ENCODE measurements around the gene ACSF2. TPM values are rescaled to one million over a fixed set of nuclear protein-coding genes. Genes with fewer than 3 reads are reported as not detected.

Gene ACSF2
- total RNA-seq, 1 experiment from 2014 or later = 12.2 TPM

- DNase-seq = no peak
- Histone ChIP-seq H4K20me1 (ENCODE audit: control insufficient read depth, insufficient read depth, insufficient read length) (no peaks in the 10 kb centered on the region), H3K9ac (ENCODE audit: extremely low read depth, insufficient read length, low read length) (no peak overlapping the region), H3K79me2 (ENCODE audit: insufficient read depth, low read length) (no peaks in the 10 kb centered on the region), H3K23ac (ENCODE audit: insufficient read length, low read depth, low read length) (no peak overlapping the region), H2BK5ac (ENCODE audit: insufficient read length, low read length) (no peak overlapping the region), H4K8ac (replicated peaks; ENCODE audit: insufficient read length, low read depth, low read length) (no peak overlapping the region), H3K4me1 (ENCODE audit: insufficient read depth, low read length) (no peaks in the 10 kb centered on the region), H3K23me2 (ENCODE audit: insufficient read length, low read depth, low read length, poor library complexity, severe bottlenecking) (no peaks in the 10 kb centered on the region), H4K5ac (ENCODE audit: insufficient read length, low read depth, low read length) (no peak overlapping the region), H2AK5ac (ENCODE audit: insufficient read length, low read length) (no peak overlapping the region), H3K79me1 (ENCODE audit: insufficient read depth, low read depth, low read length, poor library complexity, severe bottlenecking) (no peaks in the 10 kb centered on the region), H3K4ac (ENCODE audit: low read depth, low read length) (no peak overlapping the region), H2BK15ac (ENCODE audit: low read depth, low read length) (no peak overlapping the region), H2BK20ac (ENCODE audit: low read depth, low read length, poor library complexity, severe bottlenecking) (no peak overlapping the region), H3K14ac (ENCODE audit: insufficient read depth, low read length) (no peak overlapping the region), H3K27me3 (ENCODE audit: insufficient read depth, low read length) (no peaks in the 10 kb centered on the region), H4K91ac (ENCODE audit: insufficient read length, low read depth, low read length) (no peak overlapping the region), H3K56ac (ENCODE audit: insufficient read length, low read depth, low read length) (no peak overlapping the region), H3K27ac (ENCODE audit: insufficient read length, low read depth, low read length) (no peak overlapping the region), H3K4me2 (ENCODE audit: insufficient read depth, insufficient read length, low read length) (no peak overlapping the region), H2BK12ac (ENCODE audit: insufficient read length, low read depth, low read length) (no peak overlapping the region), H2AFZ (ENCODE audit: low read length) (no peak overlapping the region), H3K18ac (ENCODE audit: insufficient read length, low read depth, low read length) (no peak overlapping the region), H3K9me3 (ENCODE audit: control insufficient read depth, low read depth, low read length) (no peaks in the 10 kb centered on the region), H2BK120ac (ENCODE audit: low read depth, low read length, poor library complexity, severe bottlenecking) (no peak overlapping the region), H3T11ph (ENCODE audit: low read length) (no peak overlapping the region)
- TF ChIP-seq CTCF (conservative IDR thresholded peaks at IDR 0.05) = no peak
- H3K4me1 Mint-ChIP-seq = peaks cover 2 to 6% of the 10 kb centered on the region in 2 experiments; a peak in 3 of 4 replicates
- H3K27ac Mint-ChIP-seq = no peak overlapping the region
- no CpG with 5 or more reads among the region's 8 CpGs for WGBS (ENCODE audit: extremely low coverage, insufficient read length, low lambda C conversion rate)
- peaks cover 3% of the 10 kb centered on the region; the same call in 1 of the 2 replicates for H3K27me3 Mint-ChIP-seq (ENCODE audit: low read depth)
- H3K4me3 Mint-ChIP-seq = no peak overlapping the region
- no peaks in the 10 kb centered on the region for H3K36me3 Mint-ChIP-seq (ENCODE audit: insufficient read depth in 1 of 3, low read depth in 3 of 3)
- H3K9me3 Mint-ChIP-seq = no peaks in the 10 kb centered on the region
Measured at GRCh38 chr17:50495217-50495823, 69.3 kb downstream of the ACSF2 start.
